Heart left ventricle (tissue), 16 donors: Measurements from ENCODE around the gene NFIB. TPM values are rescaled to one million over a fixed set of nuclear protein-coding genes. Genes with fewer than 3 reads are reported as not detected.

Experiments
- ATAC-seq, 4 donors: fragments of 200-7000 bp; cut with Tn5 transposase; one replicate each; pipeline ENCODE4 v1.9.1; 2020 to 2022; ENCODE audit warnings: moderate library complexity in 4 of 4, mild to moderate bottlenecking in 3 of 4, moderate number of reproducible peaks in 1 of 4
- DNase-seq, 5 donors: peaks; one replicate each; pipeline ENCODE4 v3.0.0-alpha.2; 2020
- H3K27ac ChIP-seq, 12 donors: fragments of 200-600 bp; sonication (generic) in 4 of 12; one replicate each; pipeline versions ENCODE4 v1.5.0 to v1.8.0; 2016 to 2022; ENCODE audit warnings: mild to moderate bottlenecking in 2 of 12
- H3K27me3 ChIP-seq, 9 donors: fragments of 200-600 bp; sonication (generic) in 2 of 9; one replicate each; pipeline versions ENCODE4 v1.5.1 to v1.8.0; 2016 to 2022; ENCODE audit warnings: mild to moderate bottlenecking in 3 of 9
- H3K36me3 ChIP-seq, 9 donors: fragments of 200-600 bp; sonication (generic) in 2 of 9; one replicate each; pipeline versions ENCODE4 v1.5.0 to v1.8.0; 2018 to 2022; ENCODE audit warnings: mild to moderate bottlenecking in 2 of 9
- H3K4me1 ChIP-seq, 12 donors: fragments of 200-600 bp; sonication (generic) in 4 of 12; one replicate each; pipeline versions ENCODE4 v1.5.0 to v1.8.0; 2016 to 2022; ENCODE audit warnings: mild to moderate bottlenecking in 3 of 12
- H3K4me3 ChIP-seq, 12 donors: fragments of 200-600 bp; sonication (generic) in 4 of 12; one replicate each; pipeline versions ENCODE4 v1.5.0 to v1.8.0; 2017 to 2022; ENCODE audit warnings: mild to moderate bottlenecking in 9 of 12, moderate library complexity in 4 of 12
- H3K9me3 ChIP-seq, 12 donors: fragments of 200-600 bp; sonication (generic) in 4 of 12; one replicate each; pipeline versions ENCODE4 v1.5.0 to v1.8.0; 2016 to 2022; ENCODE audit warnings: mild to moderate bottlenecking in 1 of 12
- CTCF ChIP-seq, 12 donors: fragments of 200-600 bp; sonication (generic) in 4 of 12; IDR thresholded peaks; one replicate each; pipeline versions ENCODE4 v1.5.0 to v1.8.0; 2018 to 2022; ENCODE audit warnings: antibody characterized with exemption in 12 of 12, mild to moderate bottlenecking in 5 of 12
- POLR2A ChIP-seq, 2 donors: fragments of 450-650 bp; IDR thresholded peaks; one replicate each; pipeline ENCODE4 v1.6.1; 2017; ENCODE audit warnings: antibody characterized with exemption in 2 of 2, mild to moderate bottlenecking in 2 of 2, moderate library complexity in 2 of 2
- WGBS, 4 donors: extraction: QIAGEN DNeasy Blood & Tissue Kit in 2 of 4; methylation state at CpG; one replicate each; pipeline versions ENCODE4 v1.1.5 to v1.1.7; 2013 to 2018; 5-methylcytosine and 5-hydroxymethylcytosine counted together
- intact Hi-C, 10 donors: fragments of 100-400 bp; cut with DNase I; formaldehyde crosslinking; loops; one replicate each; pipeline versions ENCODE4 v1.11.1 to v1.14.2; 2022
- polyA plus RNA-seq, 2 donors: library from polyadenylated mRNA; stranded (reverse); fragments of 200-250 nt; gene quantifications; one replicate each; pipeline ENCODE4 v1.2.3, GENCODE V29; 2013
- total RNA-seq, 9 donors: library from RNA; depleted of rRNA in 2 of 9; stranded (reverse); fragments of >200 nt in 2 of 9; fragmentation: NEBNext Ultra II Directional in 3 of 9; extraction: Animal tissue kit (Norgen Biotek cat#: 25700) in 3 of 9; gene quantifications; one replicate each; pipeline versions ENCODE4 v1.1.0 to v1.2.4, GENCODE V29; 2016 to 2023
- donor health status: ischemic (EF 13 %, LVEDD 7.1; RV severe dilation, severe dysfunction).
- donor health status: healthy with polysubstance abuse.
- donor health status: DM: no; HTN: yes; CAD: no.
- donor health status: DM: no; HTN: no; CAD: no.
- donor health status: ischemic (EF 25% LVEDD 6.9; RV normal size, moderate dysfunction).
- donor health status: ischemic (EF 25% LVEDD 5.7; RV mildly dilated, moderate dysfunction).
- donor health status: healthy.
- donor health status: DM: yes; HTN: yes; CAD: no.
- donor health status: ischemic (EF 35%, LVEDD 5.7; RV mildly dilated, moderate dysfunction).
- donor health status: nonischemic (EF 11% LVEDD 7.7; RV severe dilation, severe dysfunction).
- donor health status: DM: yes; HTN: yes; CAD: no.
- donor health status: PGD.
- donor health status: ischemic (EF 29% LVEDD 5.4; RV normal size, mild dysfunction).
- donor health status: nonischemic (EF 23%, LVEDD 6.1; RV moderate dilation, normal function).

The NFIB gene
- total and polyA plus RNA-seq, 11 donors: 24.5 to 148 (median 98.2) TPM

DNA sequence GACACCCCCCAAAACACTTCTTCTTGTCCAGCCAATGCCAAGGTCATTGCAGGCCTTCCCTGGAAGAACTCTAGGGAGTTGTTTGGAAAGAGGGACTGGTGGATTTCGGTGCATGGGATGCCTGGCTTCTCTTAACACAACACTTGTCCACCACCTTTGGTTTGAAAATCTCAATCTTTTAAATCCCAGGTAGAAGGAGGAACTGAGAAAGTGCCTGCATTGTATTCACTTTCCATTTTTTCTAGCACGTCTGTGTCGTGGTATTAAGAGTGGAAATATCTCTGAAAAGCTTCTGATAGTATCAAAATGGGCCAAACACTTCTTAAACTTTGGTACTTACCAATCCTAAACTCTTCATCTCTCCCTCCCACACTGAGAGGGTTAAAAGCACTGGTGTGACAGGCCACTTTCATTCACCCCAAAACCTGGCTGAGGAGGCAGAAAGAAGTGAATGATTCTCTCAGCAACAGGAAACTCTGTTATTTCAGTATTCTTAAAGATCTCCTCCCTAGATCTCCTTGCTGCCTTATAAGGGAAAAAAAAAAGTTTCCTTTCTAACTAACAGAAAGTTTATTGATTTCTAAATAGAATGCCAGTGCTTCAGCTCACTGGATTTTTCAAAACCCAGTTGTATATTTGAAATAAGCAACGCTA lies 3.9 kb upstream of the NFIB start:
- intact Hi-C loops: loop anchor here (2.0 to 10.0 kb wide), 12 partner anchors 31 to 753 kb away; no protein-coding TSS in a partner anchor
- peak overlapping the region; percentile 10 to 90 (median 80) for H3K4me3 ChIP-seq
- H3K9me3 ChIP-seq: no peaks in the 10 kb centered on the region
- H3K27ac ChIP-seq: peak overlapping the region; percentile 93 to 100 (median 99)
- H3K4me1 ChIP-seq: peaks cover 5 to 59% (median 39%) of the 10 kb centered on the region in 12 donors
- DNase-seq (no peak), ATAC-seq (no peak)
- H3K27me3 ChIP-seq: peaks cover 0 to 31% (median 0%) of the 10 kb centered on the region in 9 donors
- no peaks in the 10 kb centered on the region for H3K36me3 ChIP-seq
- 8 to 14% (median 11%) methylated on average over 4 of the region's 4 CpGs for WGBS, 4 donors
- no peak for TF ChIP-seq POLR2A (IDR thresholded peaks at IDR 0.05)
- TF ChIP-seq CTCF (IDR thresholded peaks at IDR 0.05): no peak

GRCh38 chr9:14316602-14317300 lies 2.8 kb upstream of the NFIB start:
- DNase-seq: peak in 3 of 5 donors; percentile 37 to 57 (median 47)
- Histone ChIP-seq H3K27me3 (peaks cover 0 to 40% (median 0%) of the 10 kb centered on the region in 9 donors), H3K4me3 (peak overlapping the region; percentile 48 to 90 (median 80)), H3K4me1 (peaks cover 5 to 59% (median 39%) of the 10 kb centered on the region in 12 donors), H3K36me3 (no peaks in the 10 kb centered on the region), H3K27ac (peak overlapping the region; percentile 93 to 100 (median 99)), H3K9me3 (no peaks in the 10 kb centered on the region)
- WGBS, 4 donors: 8 to 25% (median 17%) methylated on average over 8 of the region's 8 CpGs
- intact Hi-C loops: loop anchor here (2.0 to 10.0 kb wide), 12 partner anchors 32 to 752 kb away; no protein-coding TSS in a partner anchor
- ATAC-seq: no peak
- TF ChIP-seq POLR2A (IDR thresholded peaks at IDR 0.05) (no peak), CTCF (IDR thresholded peaks at IDR 0.05) (no peak)

GRCh38 chr9:14315875-14316601 lies 2.1 kb upstream of the NFIB start:
- Histone ChIP-seq H3K27ac (peak overlapping the region; percentile 93 to 100 (median 99)), H3K9me3 (no peaks in the 10 kb centered on the region), H3K36me3 (no peaks in the 10 kb centered on the region), H3K4me3 (peak overlapping the region; percentile 48 to 90 (median 80)), H3K27me3 (peaks cover 0 to 47% (median 0%) of the 10 kb centered on the region in 9 donors), H3K4me1 (peaks cover 5 to 54% (median 39%) of the 10 kb centered on the region in 12 donors)
- ATAC-seq (peak in 2 of 4 donors; percentile 2 to 3), DNase-seq (peak; percentile 45 to 66 (median 49))
- intact Hi-C loops: loop anchor here (2.0 to 10.0 kb wide), 13 partner anchors 33 to 751 kb away; no protein-coding TSS in a partner anchor
- TF ChIP-seq CTCF (IDR thresholded peaks at IDR 0.05): no peak
- no peak for TF ChIP-seq POLR2A (IDR thresholded peaks at IDR 0.05)
- 1 to 4% (median 2%) methylated on average over 40 to 42 of the region's 42 CpGs for WGBS, 4 donors
